ENCODE measurements around the gene HERPUD2.
"Not testable (repeated sequence)": the region's sequence is repeated elsewhere in the genome, so short reads cannot be mapped to it uniquely, and the experiment has no call there.

Gene HERPUD2

DNA sequence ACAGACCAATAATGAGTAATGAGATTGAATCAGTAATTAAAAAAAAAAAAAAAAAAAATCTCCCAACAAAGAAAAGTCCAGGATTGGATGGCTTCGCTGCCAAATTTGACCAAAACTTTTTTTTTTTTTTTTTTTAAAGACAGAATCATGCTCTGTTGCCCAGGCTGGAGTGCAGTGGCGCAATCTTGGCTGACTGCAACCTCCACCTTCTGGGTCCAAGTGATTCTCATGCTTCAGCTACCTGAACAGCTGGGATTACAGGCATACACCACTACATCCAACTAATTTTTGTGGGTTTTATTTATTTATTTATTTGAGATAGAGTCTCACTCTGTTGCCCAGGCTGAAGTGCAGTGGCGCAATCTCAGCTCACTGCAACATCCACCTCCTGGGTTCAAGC, 40.4 kb downstream of the HERPUD2 start:
- Mint-ChIP-seq H3K27ac (ENCODE audit: low read depth) (peak overlapping the region; percentile 91), H3K9me3 (peaks cover 10% of the 10 kb centered on the region), H3K4me1 (peaks cover 92% of the 10 kb centered on the region), H3K36me3 (ENCODE audit: insufficient read depth) (peaks cover 39% of the 10 kb centered on the region)
- ATAC-seq (replicated peaks; ENCODE audit: extremely low read depth, poor library complexity, severe bottlenecking); H3K27me3 Mint-ChIP-seq; DNase-seq (ENCODE audit: low spot score in 2 of 2); H3K4me3 Mint-ChIP-seq: not testable (repeated sequence)

GRCh38 chr7:35652124-35652523, 42.8 kb downstream of the HERPUD2 start:
- H3K4me1 Mint-ChIP-seq, result peaks cover 89% of the 10 kb centered on the region
- peak overlapping the region; percentile 79 for H3K4me3 Mint-ChIP-seq
- H3K36me3 Mint-ChIP-seq (ENCODE audit: insufficient read depth), result peaks cover 43% of the 10 kb centered on the region
- H3K9me3 Mint-ChIP-seq, result peaks cover 10% of the 10 kb centered on the region
- DNase-seq (ENCODE audit: low spot score in 2 of 2), result peak in 1 of 2 donors; percentile 18
- peak overlapping the region; percentile 91 for H3K27ac Mint-ChIP-seq (ENCODE audit: low read depth)
- H3K27me3 Mint-ChIP-seq, result no peaks in the 10 kb centered on the region
- ATAC-seq (replicated peaks; ENCODE audit: extremely low read depth, poor library complexity, severe bottlenecking), result peak; percentile 75

- DNase-seq (ENCODE audit: low spot score in 2 of 2) (no peak), ATAC-seq (replicated peaks; ENCODE audit: extremely low read depth, poor library complexity, severe bottlenecking) (no peak)
- Mint-ChIP-seq H3K27me3 (no peaks in the 10 kb centered on the region), H3K4me3 (peak overlapping the region; percentile 4), H3K4me1 (peaks cover 89% of the 10 kb centered on the region), H3K36me3 (ENCODE audit: insufficient read depth) (peaks cover 44% of the 10 kb centered on the region), H3K9me3 (peaks cover 10% of the 10 kb centered on the region), H3K27ac (ENCODE audit: low read depth) (peak overlapping the region; percentile 91)
These were observed 44.2 kb downstream of the HERPUD2 start for GRCh38 chr7:35650751-35651150.

GRCh38 chr7:35649711-35650110, 45.2 kb downstream of the HERPUD2 start:
- Mint-ChIP-seq H3K4me3 (peak overlapping the region; percentile 39), H3K36me3 (ENCODE audit: insufficient read depth) (peaks cover 35% of the 10 kb centered on the region), H3K9me3 (peaks cover 10% of the 10 kb centered on the region), H3K27me3 (no peaks in the 10 kb centered on the region), H3K4me1 (peaks cover 84% of the 10 kb centered on the region), H3K27ac (ENCODE audit: low read depth) (no peak overlapping the region)
- ATAC-seq (replicated peaks; ENCODE audit: extremely low read depth, poor library complexity, severe bottlenecking) (no peak), DNase-seq (ENCODE audit: low spot score in 2 of 2) (no peak)

GRCh38 chr7:35648367-35648766, 46.6 kb downstream of the HERPUD2 start:
- no peak overlapping the region for H3K4me3 Mint-ChIP-seq
- DNase-seq (ENCODE audit: low spot score in 2 of 2) (no peak), ATAC-seq (replicated peaks; ENCODE audit: extremely low read depth, poor library complexity, severe bottlenecking) (no peak)
- H3K4me1 Mint-ChIP-seq, result peaks cover 80% of the 10 kb centered on the region
- peaks cover 10% of the 10 kb centered on the region for H3K9me3 Mint-ChIP-seq
- H3K27ac Mint-ChIP-seq (ENCODE audit: low read depth), result peak overlapping the region; percentile 44
- H3K36me3 Mint-ChIP-seq (ENCODE audit: insufficient read depth), result peaks cover 31% of the 10 kb centered on the region
- H3K27me3 Mint-ChIP-seq, result no peaks in the 10 kb centered on the region

DNA sequence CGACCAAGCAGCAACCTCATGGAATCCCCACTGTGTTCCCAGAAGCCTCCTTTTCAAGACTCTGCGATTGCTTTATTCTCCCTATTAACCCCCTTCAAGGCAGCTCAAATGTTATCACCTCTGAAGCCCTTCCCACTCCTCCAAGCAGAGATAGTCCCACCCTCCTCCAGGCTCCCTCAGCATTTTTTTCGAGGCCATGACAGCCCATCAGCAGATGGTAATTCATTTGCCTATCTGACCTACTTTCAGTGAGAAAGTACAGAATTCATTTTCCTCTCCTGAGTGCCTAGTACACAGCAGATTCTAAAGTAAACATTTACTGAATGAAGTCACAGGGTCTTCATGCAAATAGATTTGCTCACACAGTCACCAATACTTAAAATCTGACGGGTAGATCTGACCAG, 47.8 kb downstream of the HERPUD2 start:
- Mint-ChIP-seq H3K36me3 (ENCODE audit: insufficient read depth) (peaks cover 33% of the 10 kb centered on the region), H3K27me3 (no peaks in the 10 kb centered on the region), H3K4me1 (peaks cover 80% of the 10 kb centered on the region), H3K9me3 (peaks cover 1% of the 10 kb centered on the region), H3K27ac (ENCODE audit: low read depth) (peak overlapping the region; percentile 64), H3K4me3 (peak overlapping the region; percentile 48)
- ATAC-seq (replicated peaks; ENCODE audit: extremely low read depth, poor library complexity, severe bottlenecking) (no peak), DNase-seq (ENCODE audit: low spot score in 2 of 2) (no peak)

- Mint-ChIP-seq H3K27me3 (no peaks in the 10 kb centered on the region), H3K4me3 (peak overlapping the region; percentile 48), H3K4me1 (peaks cover 82% of the 10 kb centered on the region), H3K27ac (ENCODE audit: low read depth) (peak overlapping the region; percentile 64), H3K36me3 (ENCODE audit: insufficient read depth) (peaks cover 33% of the 10 kb centered on the region), H3K9me3 (no peaks in the 10 kb centered on the region)
- DNase-seq (ENCODE audit: low spot score in 2 of 2) (no peak), ATAC-seq (replicated peaks; ENCODE audit: extremely low read depth, poor library complexity, severe bottlenecking) (no peak)
These were observed 48.5 kb downstream of the HERPUD2 start for GRCh38 chr7:35646289-35647023.

DNA sequence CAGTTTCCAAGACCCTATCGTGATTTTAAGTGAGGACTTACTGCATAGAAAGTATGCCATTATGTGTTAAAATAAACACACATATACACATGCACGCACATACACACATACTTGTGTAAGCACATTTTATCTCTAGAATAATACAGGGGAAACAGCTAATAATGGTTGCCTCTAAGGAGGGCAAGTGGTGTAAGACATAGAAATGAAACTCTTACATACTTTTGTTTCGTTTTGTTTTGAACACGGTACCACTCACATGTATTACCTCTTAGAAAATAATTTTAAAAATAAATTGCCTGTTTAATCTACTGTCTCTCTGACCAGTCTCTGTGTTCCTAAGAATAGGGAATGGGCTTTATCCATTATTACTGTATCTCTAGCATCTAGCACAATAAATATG, 49.2 kb downstream of the HERPUD2 start:
- H3K27ac Mint-ChIP-seq (ENCODE audit: low read depth), result peak overlapping the region; percentile 64
- peaks cover 82% of the 10 kb centered on the region for H3K4me1 Mint-ChIP-seq

GRCh38 chr7:35630024-35630972, 64.6 kb downstream of the HERPUD2 start:
- H3K27ac Mint-ChIP-seq (ENCODE audit: low read depth), result peak overlapping the region; percentile 15
- DNase-seq (ENCODE audit: low spot score in 2 of 2), result no peak
- peaks cover 4% of the 10 kb centered on the region for H3K4me1 Mint-ChIP-seq
- no peaks in the 10 kb centered on the region for H3K9me3 Mint-ChIP-seq
- no peaks in the 10 kb centered on the region for H3K27me3 Mint-ChIP-seq
- peaks cover 44% of the 10 kb centered on the region for H3K36me3 Mint-ChIP-seq (ENCODE audit: insufficient read depth)
- H3K4me3 Mint-ChIP-seq, result no peak overlapping the region
- ATAC-seq (replicated peaks; ENCODE audit: extremely low read depth, poor library complexity, severe bottlenecking), result no peak

More for the DNA sequence above, 49.2 kb downstream of the HERPUD2 start:
- no peaks in the 10 kb centered on the region for H3K27me3 Mint-ChIP-seq
- H3K9me3 Mint-ChIP-seq, result no peaks in the 10 kb centered on the region
- ATAC-seq (replicated peaks; ENCODE audit: extremely low read depth, poor library complexity, severe bottlenecking) (no peak), DNase-seq (ENCODE audit: low spot score in 2 of 2) (no peak)
- peaks cover 33% of the 10 kb centered on the region for H3K36me3 Mint-ChIP-seq (ENCODE audit: insufficient read depth)
- H3K4me3 Mint-ChIP-seq, result no peak overlapping the region

GRCh38 chr7:35624299-35625186, 70.4 kb downstream of the HERPUD2 start:
- Mint-ChIP-seq H3K4me3 (no peak overlapping the region), H3K4me1 (peaks cover 6% of the 10 kb centered on the region), H3K9me3 (no peaks in the 10 kb centered on the region), H3K27ac (ENCODE audit: low read depth) (no peak overlapping the region), H3K36me3 (ENCODE audit: insufficient read depth) (peaks cover 7% of the 10 kb centered on the region), H3K27me3 (no peaks in the 10 kb centered on the region)
- DNase-seq (ENCODE audit: low spot score in 2 of 2) (peak; percentile 20 to 28), ATAC-seq (replicated peaks; ENCODE audit: extremely low read depth, poor library complexity, severe bottlenecking) (peak; percentile 70)

GRCh38 chr7:35623381-35623780, 71.6 kb downstream of the HERPUD2 start:
- ATAC-seq (replicated peaks; ENCODE audit: extremely low read depth, poor library complexity, severe bottlenecking) (no peak), DNase-seq (ENCODE audit: low spot score in 2 of 2) (no peak)
- Mint-ChIP-seq H3K4me3 (no peak overlapping the region), H3K9me3 (no peaks in the 10 kb centered on the region), H3K27me3 (no peaks in the 10 kb centered on the region), H3K36me3 (ENCODE audit: insufficient read depth) (peaks cover 4% of the 10 kb centered on the region), H3K4me1 (peaks cover 6% of the 10 kb centered on the region), H3K27ac (ENCODE audit: low read depth) (no peak overlapping the region)

GRCh38 chr7:35619863-35620262, 75.1 kb downstream of the HERPUD2 start:
- H3K4me1 Mint-ChIP-seq, result peaks cover 6% of the 10 kb centered on the region
- H3K9me3 Mint-ChIP-seq, result no peaks in the 10 kb centered on the region
- H3K27ac Mint-ChIP-seq (ENCODE audit: low read depth), result no peak overlapping the region
- H3K36me3 Mint-ChIP-seq (ENCODE audit: insufficient read depth), result peaks cover 2% of the 10 kb centered on the region
- no peaks in the 10 kb centered on the region for H3K27me3 Mint-ChIP-seq
- no peak overlapping the region for H3K4me3 Mint-ChIP-seq
- no peak for DNase-seq (ENCODE audit: low spot score in 2 of 2)
- no peak for ATAC-seq (replicated peaks; ENCODE audit: extremely low read depth, poor library complexity, severe bottlenecking)

All from central memory CD8-positive, alpha-beta T cell (primary cell).